HG02763 (cell line): Measurements from ENCODE around the gene IDH2.
"Not testable (repeated sequence)": the region's sequence is repeated elsewhere in the genome, so short reads cannot be mapped to it uniquely, and the experiment has no call there.

Experiments
- ATAC-seq: cut with Tn5 transposase; IDR thresholded peaks from one replicate; pipeline ENCODE4 v1.9.1; 2021; ENCODE audit warnings: mild to moderate bottlenecking, moderate library complexity; ENCODE audit not compliant: unreplicated experiment

IDH2 gene

DNA sequence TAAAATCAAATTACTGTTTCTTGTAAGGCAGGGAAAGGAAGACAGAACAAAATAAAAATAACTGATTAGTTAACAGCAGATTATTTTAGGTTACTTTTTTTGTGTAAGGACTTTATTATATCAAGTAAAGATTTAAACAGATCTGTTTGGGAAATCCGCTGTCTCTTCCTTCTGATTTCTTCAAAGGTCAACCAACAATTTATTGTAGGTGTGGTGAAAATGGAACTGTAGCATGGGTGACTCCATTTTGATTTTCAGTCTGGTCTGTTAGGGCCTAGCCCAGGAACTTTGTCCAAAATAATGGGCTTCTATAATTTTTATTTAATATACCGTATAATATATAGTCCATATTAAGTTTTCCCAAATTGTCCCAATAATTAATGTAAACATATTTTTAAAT, 13.5 kb upstream of the IDH2 start:
- no peak for ATAC-seq

DNA sequence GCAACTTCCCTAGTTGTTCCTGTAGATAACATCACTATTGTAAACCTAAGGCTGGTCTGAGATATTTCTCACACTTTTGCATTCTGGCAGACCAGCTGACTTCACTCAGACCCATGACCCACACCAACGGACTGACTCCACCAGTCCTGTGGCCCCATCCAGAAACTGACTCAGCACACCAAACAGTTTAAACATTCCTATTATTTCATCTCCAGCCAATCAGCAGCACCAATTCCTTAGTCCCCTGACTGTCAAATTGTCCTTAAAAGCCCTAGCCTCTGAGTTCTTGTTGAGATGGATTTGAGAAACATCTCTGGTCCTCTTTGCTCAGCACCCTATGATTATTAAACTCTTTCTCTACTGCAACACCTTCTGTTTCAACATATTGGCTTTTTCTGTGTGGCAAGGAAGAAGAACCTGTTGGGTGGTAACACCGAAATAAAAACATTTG, 12.2 kb upstream of the IDH2 start:
- no peak for ATAC-seq

DNA sequence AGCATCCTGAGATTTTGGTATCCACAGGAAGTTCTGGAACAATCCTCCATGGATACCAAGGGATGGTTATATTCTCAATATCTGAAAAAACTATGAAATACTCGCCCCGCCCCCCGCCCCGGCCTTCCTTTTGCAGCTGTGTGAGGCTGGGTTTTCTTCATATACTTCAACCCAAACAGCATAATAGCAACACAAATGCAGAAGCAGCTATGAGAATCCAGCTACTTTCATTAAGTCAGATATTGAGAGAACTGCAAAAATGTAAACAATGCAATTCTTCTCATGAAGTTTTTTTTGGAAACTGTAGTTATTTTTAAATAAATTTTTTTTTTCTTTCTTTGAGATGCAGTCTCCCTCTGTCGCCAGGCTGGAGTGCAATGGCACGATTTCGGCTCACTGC, 10.9 kb upstream of the IDH2 start:
- no peak for ATAC-seq

DNA sequence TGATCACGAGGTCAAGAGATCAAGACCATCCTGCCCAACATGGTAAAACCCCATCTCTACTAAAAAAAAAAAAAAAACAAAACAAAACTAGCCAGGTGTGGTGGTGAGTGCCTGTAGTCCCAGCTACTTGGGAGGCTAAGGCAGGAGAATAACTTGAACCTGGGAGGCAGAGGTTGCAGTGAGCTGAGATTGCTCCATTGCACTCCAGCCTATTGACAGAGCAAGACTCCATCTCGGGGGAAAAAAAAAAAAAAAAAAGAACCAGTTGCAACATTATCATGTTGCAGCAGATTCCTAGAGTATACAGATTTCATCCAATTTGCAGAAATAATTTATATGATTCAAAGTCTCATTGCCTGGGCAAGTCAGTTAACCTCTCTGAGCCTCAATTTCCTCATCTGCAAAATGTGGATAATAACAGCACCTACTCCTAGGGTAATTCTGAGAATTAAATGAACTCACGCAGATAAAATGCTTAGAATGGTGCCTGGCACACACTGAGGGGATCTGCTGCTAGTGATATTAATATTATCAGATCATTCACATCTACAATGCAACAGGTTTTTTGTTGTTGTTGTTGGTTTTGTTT, 7.0 kb upstream of the IDH2 start:
- ATAC-seq = not testable (repeated sequence)

DNA sequence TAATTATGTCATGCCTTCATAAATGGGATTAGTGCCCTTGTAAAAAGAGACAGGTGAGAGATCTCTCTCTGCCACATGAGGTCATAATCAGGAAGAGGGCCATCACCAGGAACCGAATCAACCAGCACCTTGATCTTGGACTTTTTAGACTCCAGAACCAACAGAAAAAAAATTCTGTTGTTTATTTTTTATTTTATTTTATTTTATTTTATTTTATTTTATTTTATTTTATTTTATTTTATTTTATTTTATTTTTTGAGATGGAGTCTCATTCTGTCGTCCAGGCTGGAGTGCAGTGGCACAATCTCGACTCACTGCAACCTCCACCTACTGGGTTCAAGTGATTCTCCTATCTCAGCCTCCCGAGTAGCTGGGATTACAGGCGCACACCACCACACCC, 5.8 kb upstream of the IDH2 start:
- ATAC-seq = not testable (repeated sequence)

- no peak for ATAC-seq
Measured at GRCh38 chr15:90106522-90107117, 4.4 kb upstream of the IDH2 start.

DNA sequence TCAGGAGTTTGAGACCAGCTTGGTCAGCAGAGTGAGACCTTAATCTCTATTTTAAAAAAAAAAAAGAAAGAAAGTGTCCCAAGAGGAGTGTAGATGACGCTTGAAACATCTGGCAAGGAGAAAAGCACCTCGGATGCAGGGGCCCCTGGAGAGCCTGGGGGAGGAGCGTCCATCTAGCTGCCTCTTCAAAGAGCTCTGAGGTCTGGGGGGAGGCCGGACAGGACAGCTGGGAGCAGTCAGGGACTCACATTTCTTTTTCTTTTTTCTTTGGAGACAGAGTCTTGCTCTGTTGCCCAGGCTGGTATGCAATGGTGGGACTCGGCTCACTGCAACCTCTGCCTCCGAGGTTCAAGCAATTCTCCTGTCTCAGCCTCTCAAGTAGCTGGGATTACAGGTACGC, 3.3 kb upstream of the IDH2 start:
- no peak for ATAC-seq

DNA sequence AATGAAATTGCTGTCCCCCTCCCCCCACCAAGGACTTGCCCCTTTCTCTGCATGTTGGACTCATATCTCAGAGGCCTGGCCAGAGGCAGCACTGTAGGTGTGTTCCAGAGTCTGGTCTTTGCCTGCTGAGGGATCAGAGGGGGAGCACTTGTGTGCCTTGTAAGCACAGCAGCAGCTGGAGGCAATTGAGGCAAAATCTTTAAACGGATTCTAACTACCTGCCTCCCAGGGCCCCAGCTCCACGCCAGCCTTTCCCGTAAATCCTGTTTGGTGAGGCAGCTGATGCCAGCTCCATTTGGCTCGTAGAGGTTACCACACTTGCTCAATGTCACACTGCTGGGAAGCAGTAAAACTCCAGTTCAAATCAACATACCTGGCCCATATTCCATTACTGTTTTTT, 2.3 kb upstream of the IDH2 start:
- ATAC-seq = no peak

- ATAC-seq = no peak
Measured at GRCh38 chr15:90103701-90104329, 1.5 kb upstream of the IDH2 start.

DNA sequence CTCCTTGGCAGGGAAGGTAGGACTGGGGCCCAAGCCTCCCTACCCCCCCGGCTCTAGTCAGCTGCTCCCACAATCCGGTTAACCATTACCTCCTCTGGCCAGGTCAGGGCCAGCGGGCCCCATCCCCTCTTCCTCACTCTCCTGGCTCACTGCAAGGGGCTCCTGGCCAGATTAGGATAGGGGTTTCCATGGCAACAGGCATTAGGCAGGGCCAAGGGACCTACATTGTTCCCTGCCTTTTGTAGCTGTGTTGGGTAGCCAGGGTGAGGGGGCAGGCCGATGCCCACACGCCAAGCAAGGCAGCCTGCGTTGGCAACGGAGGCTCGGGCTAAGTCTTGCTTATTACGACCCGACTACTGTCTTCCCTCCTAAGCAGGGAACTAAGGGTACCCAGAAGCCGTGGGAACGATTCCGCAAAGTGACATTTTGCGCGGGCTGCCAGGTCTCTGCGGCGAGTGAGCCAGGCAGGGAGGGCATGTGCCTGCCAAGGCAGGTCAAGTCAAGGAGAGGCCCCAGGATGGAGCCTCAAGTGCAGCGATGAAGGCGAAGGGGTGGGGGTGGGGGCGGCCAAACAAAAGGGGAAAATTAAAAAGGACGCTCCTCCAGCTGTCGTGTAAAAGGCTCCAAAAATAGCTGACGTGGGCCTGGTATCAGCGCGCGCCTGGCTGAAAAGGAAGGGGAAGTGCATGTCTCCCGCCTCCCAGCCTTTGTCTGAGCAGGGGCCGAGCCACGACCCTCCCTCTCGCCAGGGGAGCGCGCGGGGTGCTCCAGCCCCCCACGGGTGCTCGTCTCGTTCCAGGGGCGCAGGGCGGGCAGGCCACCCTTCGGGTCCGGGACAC, 919 bp downstream of the IDH2 start:
- ATAC-seq = no peak

GRCh38 chr15:90099868-90100831, 2.1 kb downstream of the IDH2 start:
- no peak for ATAC-seq

DNA sequence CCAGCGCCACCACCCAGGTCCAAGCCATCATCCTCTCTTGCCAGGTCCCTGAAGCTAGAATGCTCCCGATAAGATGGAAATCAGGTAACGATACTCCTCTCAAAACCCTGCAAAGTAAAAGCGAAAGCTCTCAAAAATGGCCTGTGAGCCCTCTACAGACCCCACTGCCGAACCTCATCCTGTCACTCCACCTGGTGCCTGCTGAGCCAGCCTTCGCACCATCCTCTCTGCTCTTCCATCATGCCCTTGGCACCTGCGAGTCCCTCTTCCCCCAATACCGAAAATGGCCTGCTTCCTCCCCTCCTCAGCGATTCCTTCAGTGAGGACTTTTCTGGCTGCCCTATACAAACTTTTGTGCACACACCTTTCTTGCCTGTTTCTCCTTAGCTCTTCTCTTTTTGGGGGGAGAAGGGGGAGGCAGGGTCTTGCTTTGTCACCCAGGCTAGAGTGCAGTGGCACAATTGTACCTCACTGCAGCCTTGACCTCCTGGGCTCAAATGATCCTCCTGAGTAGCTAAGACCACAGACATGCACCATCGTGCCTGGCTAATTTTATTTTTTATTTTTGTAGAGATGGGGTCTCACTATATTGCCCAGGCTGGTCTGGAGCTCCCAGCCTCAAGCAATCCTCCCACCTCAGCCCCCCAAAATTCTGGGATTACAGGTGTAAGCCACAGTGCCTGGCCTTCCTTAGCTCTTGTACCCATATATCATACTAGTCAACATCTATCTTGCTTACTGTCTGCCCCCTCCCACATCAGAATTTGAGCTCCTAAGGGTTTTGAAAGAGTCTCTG, 3.0 kb downstream of the IDH2 start:
- ATAC-seq = no peak

DNA sequence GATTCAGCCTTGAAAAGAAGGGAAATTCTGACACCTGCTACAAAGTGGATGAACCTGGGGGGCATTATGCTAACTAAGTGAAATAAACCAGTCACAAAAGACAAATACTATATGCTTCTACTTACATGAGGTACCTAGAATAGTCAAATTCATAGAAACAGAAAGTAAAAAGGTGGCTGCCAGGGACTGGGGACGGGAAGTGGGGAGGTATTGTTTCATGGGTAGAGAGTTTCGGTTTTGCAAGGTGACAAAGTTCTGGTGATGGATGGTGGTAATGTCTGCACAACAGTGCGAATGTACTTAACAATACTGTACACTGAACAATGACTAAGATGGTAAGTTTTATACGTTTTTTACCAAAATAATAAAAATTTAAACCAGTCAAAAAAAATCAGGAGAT, 4.8 kb downstream of the IDH2 start:
- ATAC-seq = peak; percentile 47

DNA sequence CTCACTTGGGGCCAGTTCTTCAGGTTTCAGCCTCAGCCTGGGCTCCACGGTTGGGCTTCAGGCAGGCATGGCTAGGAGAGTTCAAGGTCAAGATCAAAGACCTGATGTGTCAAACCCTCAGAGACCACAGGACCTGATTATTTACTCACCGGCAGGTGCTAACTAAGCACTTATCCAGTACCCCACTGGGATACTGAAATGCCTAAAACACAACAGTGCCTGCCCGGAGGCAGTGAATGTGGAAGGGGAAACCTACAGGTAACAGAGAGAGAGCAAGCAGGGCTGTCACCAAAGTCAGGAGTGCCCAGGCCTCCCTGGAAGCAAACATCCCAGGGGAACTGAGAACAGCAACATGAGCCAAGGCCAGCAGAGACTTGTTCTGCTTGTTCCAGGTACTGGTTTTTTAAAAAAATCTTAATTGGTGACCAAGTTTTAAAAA, 6.7 kb downstream of the IDH2 start:
- no peak for ATAC-seq

DNA sequence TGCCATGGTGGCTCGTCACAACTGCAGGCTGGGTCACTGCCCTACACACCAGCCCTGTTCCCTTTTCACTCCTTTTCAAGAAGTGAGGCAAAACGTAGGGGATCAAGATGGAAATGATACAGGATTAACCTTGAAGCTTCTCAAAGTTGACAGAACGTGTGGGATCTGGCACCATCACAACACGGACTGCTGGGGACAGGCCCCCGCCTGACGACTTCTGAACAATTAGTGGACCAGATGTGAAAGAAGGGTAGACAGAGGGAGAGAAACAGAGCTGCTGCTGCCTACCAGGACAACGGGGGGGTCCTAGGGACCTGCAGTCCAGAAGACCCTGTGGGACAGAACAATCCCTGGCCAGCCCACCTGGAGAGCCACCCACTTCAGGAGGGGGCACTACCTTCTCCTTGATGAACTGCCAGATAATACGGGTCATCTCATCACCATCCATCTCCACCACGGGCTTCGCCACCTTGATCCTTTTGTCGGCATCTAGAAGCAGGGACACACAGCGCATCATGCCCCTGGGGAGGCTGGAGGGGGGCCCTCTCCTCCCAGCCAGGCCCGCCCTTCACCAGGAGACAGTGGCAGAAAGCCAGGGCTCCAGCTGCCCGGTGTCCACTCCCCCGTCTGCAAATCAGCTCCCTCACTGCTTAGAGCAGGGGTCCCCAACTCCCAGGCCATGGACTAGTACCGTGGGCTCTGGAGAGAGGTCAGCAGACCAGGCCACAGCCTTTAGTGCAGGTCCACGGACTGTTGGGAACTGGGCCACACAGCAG, 10.9 kb downstream of the IDH2 start:
- no peak for ATAC-seq

DNA sequence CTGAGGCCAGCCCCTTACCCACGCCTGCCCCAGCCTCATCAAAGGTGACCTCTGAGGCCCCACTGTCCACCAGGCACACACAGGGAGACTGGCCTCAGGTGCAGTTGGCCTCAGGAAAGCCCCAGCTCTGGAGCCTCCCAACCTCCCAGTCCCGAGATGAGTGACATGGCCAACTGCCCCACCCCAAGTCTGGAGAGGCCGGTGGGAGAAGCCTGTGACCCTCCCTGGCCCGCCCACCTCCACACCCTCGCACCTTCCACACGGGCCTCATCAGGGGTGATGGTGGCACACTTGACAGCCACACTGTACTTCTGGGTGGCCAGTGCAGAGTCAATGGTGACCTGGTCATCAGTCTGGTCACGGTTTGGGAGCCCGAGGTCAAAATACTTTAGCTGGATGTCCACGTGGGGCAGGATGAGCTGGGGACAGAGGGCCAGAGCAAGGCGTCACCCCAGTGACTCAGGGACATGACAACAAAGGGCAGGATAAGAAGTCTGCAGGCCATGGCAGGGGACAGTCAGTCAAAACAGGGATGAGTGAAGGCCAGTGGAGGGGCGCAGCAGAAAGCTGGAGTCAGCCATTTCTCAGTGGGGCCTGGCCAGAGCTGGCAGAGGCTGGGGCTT, 11.9 kb downstream of the IDH2 start:
- ATAC-seq = no peak

GRCh38 chr15:90087454-90088154, 14.7 kb downstream of the IDH2 start:
- ATAC-seq = no peak

GRCh38 chr15:90086868-90087268, 15.4 kb downstream of the IDH2 start:
- ATAC-seq = no peak
